Caco-2 (cell line): ENCODE data around the gene SDR42E1. TPM values are rescaled to one million over a fixed set of nuclear protein-coding genes. Genes with fewer than 3 reads are reported as not detected.

Experiments used
- BruUV-seq: library from RNA; stranded (reverse); fragments of 400-500 nt; replicated peaks from 2 replicates; lab custom pipeline; 2021; lab: Mats Ljungman, UMichigan
- CTCF ChIA-PET: fragments of 300-600 bp; sonication (Branson Sonifier 250); formaldehyde crosslinking; loops from one replicate; lab custom pipeline; 2022; ENCODE audit warnings: antibody characterized with exemption; lab: Charles Lee
- POLR2A ChIA-PET: fragments of 300-600 bp; sonication (Branson Sonifier 250); formaldehyde crosslinking; loops from one replicate; lab custom pipeline; 2022; ENCODE audit warnings: antibody characterized with exemption; lab: Charles Lee
- DNase-seq, 2 experiments: peaks; one replicate each; pipeline versions ENCODE4 v3.0.0 to v3.0.0-alpha.2; 2020 to 2022
- H3K27me3 ChIP-seq: replicated peaks from 2 replicates; pipeline ENCODE4 v1.6.0; 2011; ENCODE audit warnings: low read length; ENCODE audit not compliant: control insufficient read depth, insufficient read depth
- H3K36me3 ChIP-seq: 2 replicates; pipeline ENCODE4 v1.5.1; 2011; ENCODE audit warnings: low read length; ENCODE audit not compliant: control insufficient read depth, insufficient read depth
- H3K4me1 ChIP-seq: fragments of 250-450 bp; sonication (Bioruptor Pico); 2 replicates; pipeline ENCODE4 v1.5.1; 2020; ENCODE audit warnings: mild to moderate bottlenecking
- H3K4me3 ChIP-seq: 2 replicates; pipeline ENCODE4 v1.5.1; 2011; ENCODE audit warnings: low read depth, mild to moderate bottlenecking, control low read depth, low read length
- H3K9me3 ChIP-seq: fragments of 250-450 bp; sonication (Bioruptor Pico); 2 replicates; pipeline ENCODE4 v1.5.1; 2020; ENCODE audit warnings: mild to moderate bottlenecking, moderate library complexity
- H3K27ac Mint-ChIP-seq: one replicate; pipeline ENCODE4 v1.8.0; 2022; ENCODE audit warnings: mixed read lengths; ENCODE audit not compliant: unreplicated experiment
- H3K27me3 Mint-ChIP-seq: one replicate; pipeline ENCODE4 v1.8.0; 2022; ENCODE audit warnings: mixed read lengths; ENCODE audit not compliant: insufficient read depth, unreplicated experiment
- H3K36me3 Mint-ChIP-seq: one replicate; pipeline ENCODE4 v1.8.0; 2022; ENCODE audit warnings: mild to moderate bottlenecking, mixed read lengths; ENCODE audit not compliant: insufficient read depth, unreplicated experiment
- H3K4me1 Mint-ChIP-seq: one replicate; pipeline ENCODE4 v1.8.0; 2022; ENCODE audit warnings: low read depth, mixed read lengths; ENCODE audit not compliant: unreplicated experiment
- H3K4me3 Mint-ChIP-seq: one replicate; pipeline ENCODE4 v1.8.0; 2022; ENCODE audit warnings: mild to moderate bottlenecking, moderate library complexity, mixed read lengths; ENCODE audit not compliant: unreplicated experiment
- H3K9me3 Mint-ChIP-seq: one replicate; pipeline ENCODE4 v1.8.0; 2022; ENCODE audit warnings: mixed read lengths; ENCODE audit not compliant: unreplicated experiment
- CTCF ChIP-seq, 2 experiments: fragments of 200-600 bp in 1 of 2; IDR thresholded peaks; 1 replicate in 1 of 2; 2 replicates in 1 of 2; pipeline versions ENCODE4 v1.5.1 to v1.8.0; 2011 to 2022; ENCODE audit warnings: antibody characterized with exemption in 1 of 2, control low read depth in 1 of 2, inconsistent platforms in 1 of 2, low read depth in 1 of 2, low read length in 1 of 2, mild to moderate bottlenecking in 1 of 2, moderate library complexity in 1 of 2; ENCODE audit not compliant: insufficient read depth in 1 of 2, severe bottlenecking in 1 of 2, unreplicated experiment in 1 of 2
- intact Hi-C: fragments of 100-400 bp; cut with micrococcal nuclease; formaldehyde crosslinking; loops from one replicate; pipeline ENCODE4 v1.10.0; 2022; ENCODE audit not compliant: unreplicated experiment
- total RNA-seq: library from RNA; stranded (reverse); gene quantifications from 2 replicates; pipeline ENCODE4 v1.2.3, GENCODE V29; 2022

The SDR42E1 gene
- total RNA-seq, 1 experiment from 2014 or later, result 5.3 TPM

GRCh38 chr16:82019535-82019934 is 8.3 kb upstream of the SDR42E1 start:
- DNase-seq, result no peak
- no peaks in the 10 kb centered on the region for H3K27me3 ChIP-seq
- ChIA-PET CTCF (no interaction called here), POLR2A (no interaction called here)
- no TSS peak for BruUV-seq
- no peak overlapping the region for H3K4me3 ChIP-seq
- no peak for TF ChIP-seq CTCF (IDR thresholded peaks at IDR 0.05; ENCODE audit: insufficient read depth in 1 of 2, low read depth in 1 of 2, low read length in 1 of 2, severe bottlenecking in 1 of 2, unreplicated experiment in 1 of 2)
- H3K36me3 ChIP-seq, result no peaks in the 10 kb centered on the region
- H3K4me1 ChIP-seq, result no peaks in the 10 kb centered on the region
- peaks cover 28% of the 10 kb centered on the region for H3K27me3 Mint-ChIP-seq
- H3K36me3 Mint-ChIP-seq, result no peaks in the 10 kb centered on the region
- intact Hi-C loops, result no loop called here
- H3K4me3 Mint-ChIP-seq, result no peak overlapping the region
- no peak overlapping the region for H3K27ac Mint-ChIP-seq
- no peaks in the 10 kb centered on the region for H3K4me1 Mint-ChIP-seq
- H3K9me3 ChIP-seq, result peaks cover 8% of the 10 kb centered on the region; the same call in 1 of the 2 replicates
- no peaks in the 10 kb centered on the region for H3K9me3 Mint-ChIP-seq

- Histone ChIP-seq H3K9me3 (peaks cover 8% of the 10 kb centered on the region; the same call in 1 of the 2 replicates), H3K4me3 (no peak overlapping the region), H3K36me3 (no peaks in the 10 kb centered on the region), H3K27me3 (no peaks in the 10 kb centered on the region), H3K4me1 (no peaks in the 10 kb centered on the region)
- ChIA-PET POLR2A (no interaction called here), CTCF (interaction anchor here (0.7 kb wide), 1 partner anchor 166 kb away, joined by 3 read pairs; no protein-coding TSS in a partner anchor)
- Mint-ChIP-seq H3K36me3 (no peaks in the 10 kb centered on the region), H3K4me3 (no peak overlapping the region), H3K4me1 (no peaks in the 10 kb centered on the region), H3K27ac (no peak overlapping the region), H3K9me3 (no peaks in the 10 kb centered on the region), H3K27me3 (peaks cover 18% of the 10 kb centered on the region)
- no peak for DNase-seq
- no peak for TF ChIP-seq CTCF (IDR thresholded peaks at IDR 0.05; ENCODE audit: insufficient read depth in 1 of 2, low read depth in 1 of 2, low read length in 1 of 2, severe bottlenecking in 1 of 2, unreplicated experiment in 1 of 2)
- BruUV-seq, result no TSS peak
- intact Hi-C loops, result no loop called here
Measured at GRCh38 chr16:82017911-82018568, 6.8 kb upstream of the SDR42E1 start.

- POLR2A ChIA-PET, result no interaction called here
- Histone ChIP-seq H3K36me3 (no peaks in the 10 kb centered on the region), H3K4me3 (no peak overlapping the region), H3K9me3 (peaks cover 8% of the 10 kb centered on the region; the same call in 1 of the 2 replicates), H3K4me1 (no peaks in the 10 kb centered on the region), H3K27me3 (no peaks in the 10 kb centered on the region)
- H3K27me3 Mint-ChIP-seq, result peaks cover 18% of the 10 kb centered on the region
- no peaks in the 10 kb centered on the region for H3K4me1 Mint-ChIP-seq
- peaks cover 3% of the 10 kb centered on the region for H3K9me3 Mint-ChIP-seq
- H3K27ac Mint-ChIP-seq, result no peak overlapping the region
- CTCF ChIA-PET, result no interaction called here
- no peak for TF ChIP-seq CTCF (IDR thresholded peaks at IDR 0.05; ENCODE audit: insufficient read depth in 1 of 2, low read depth in 1 of 2, low read length in 1 of 2, severe bottlenecking in 1 of 2, unreplicated experiment in 1 of 2)
- H3K36me3 Mint-ChIP-seq, result no peaks in the 10 kb centered on the region
- intact Hi-C loops, result no loop called here
- BruUV-seq, result no TSS peak
- DNase-seq, result no peak
- H3K4me3 Mint-ChIP-seq, result no peak overlapping the region
Measured at GRCh38 chr16:82016964-82017363, 5.7 kb upstream of the SDR42E1 start.
